GM12878 (cell line): ENCODE results near the gene PHC1. TPM values are rescaled to one million over a fixed set of nuclear protein-coding genes. Genes with fewer than 3 reads are reported as not detected.
A peak's percentile ranks its signal among the peaks of the same experiment; 100 is the strongest.

ENCODE experiments used
- ATAC-seq: fragments of 200-7000 bp; cut with Tn5 transposase; 3 replicates; pipeline ENCODE4 v1.9.1; 2020; ENCODE audit warnings: mild to moderate bottlenecking, moderate library complexity
- BruUV-seq: library from RNA; stranded (reverse); fragments of 400-500 nt; replicated peaks from 2 replicates; lab custom pipeline; 2021; lab: Mats Ljungman, UMichigan
- CTCF ChIA-PET: fragments of 300-600 bp; sonication (Branson Sonifier 250); formaldehyde crosslinking; extraction: SDS; loops from one replicate; lab custom pipeline; 2021; ENCODE audit warnings: inconsistent platforms; lab: Yijun Ruan, JAX
- POLR2A ChIA-PET: fragments of 350-600 bp; formaldehyde crosslinking; extraction: SDS; loops from one replicate; lab custom pipeline; 2021; ENCODE audit warnings: inconsistent platforms; lab: Charles Lee
- RAD21 ChIA-PET: fragments of 300-600 bp; sonication (Branson Sonifier 250); formaldehyde crosslinking; loops from one replicate; lab custom pipeline; 2023; ENCODE audit warnings: antibody characterized with exemption; ENCODE audit not compliant: unreplicated experiment; lab: Charles Lee
- SMC1A ChIA-PET: fragments of 300-600 bp; sonication (Branson Sonifier 250); formaldehyde crosslinking; loops from one replicate; lab custom pipeline; 2023; ENCODE audit not compliant: unreplicated experiment, uncharacterized antibody; lab: Charles Lee
- DNase-seq: peaks from one replicate; pipeline ENCODE4 v3.0.0-alpha.2; 2011; ENCODE audit warnings: low read depth, low spot score
- FAIRE-seq: peaks from 3 replicates; lab custom pipeline; 2011; peaks lifted over from hg19 to GRCh38; lab: Jason Lieb, UNC
- H2AFZ ChIP-seq: 2 replicates; pipeline ENCODE4 v1.6.0; 2011; ENCODE audit warnings: low read depth, low read length, control low read depth; ENCODE audit not compliant: control insufficient read depth
- H3K27ac ChIP-seq: 2 replicates; pipeline ENCODE4 v1.5.1; 2011; ENCODE audit warnings: control low read depth; ENCODE audit not compliant: control insufficient read depth, insufficient read depth
- H3K27me3 ChIP-seq, 2 experiments: replicated peaks in 1 of 2; 2 replicates each; pipeline versions ENCODE4 v1.6.0 to v1.6.1; 2011; ENCODE audit warnings: low read length in 1 of 2; ENCODE audit not compliant: control insufficient read depth in 2 of 2, insufficient read depth in 2 of 2
- H3K36me3 ChIP-seq, 2 experiments: 2 replicates each; pipeline ENCODE4 v1.5.1; 2011; ENCODE audit warnings: low read length in 1 of 2; ENCODE audit not compliant: control insufficient read depth in 2 of 2, insufficient read depth in 2 of 2
- H3K4me1 ChIP-seq: 2 replicates; pipeline ENCODE4 v1.6.1; 2011; ENCODE audit warnings: mild to moderate bottlenecking, low read length, moderate library complexity, mixed read lengths; ENCODE audit not compliant: control insufficient read depth, insufficient read depth
- H3K4me2 ChIP-seq: 2 replicates; pipeline ENCODE4 v1.6.0; 2011; ENCODE audit warnings: control low read depth; ENCODE audit not compliant: control insufficient read depth, insufficient read depth
- H3K4me3 ChIP-seq: fragments of 200-600 bp; sonication (generic); 2 replicates; pipeline ENCODE4 v1.5.1; 2016
- H3K79me2 ChIP-seq: 2 replicates; pipeline ENCODE4 v1.6.0; 2011; ENCODE audit warnings: low read length; ENCODE audit not compliant: control insufficient read depth, insufficient read depth
- H3K9ac ChIP-seq: 2 replicates; pipeline ENCODE4 v1.8.0; 2011; ENCODE audit warnings: low read length, control low read depth, mixed read lengths; ENCODE audit not compliant: control insufficient read depth, insufficient read depth
- H3K9me3 ChIP-seq: replicated peaks from 3 replicates; pipeline ENCODE4 v1.5.1; 2011; ENCODE audit warnings: mild to moderate bottlenecking, low read length; ENCODE audit not compliant: control insufficient read depth, insufficient read depth
- H4K20me1 ChIP-seq: 2 replicates; pipeline ENCODE4 v1.6.0; 2011; ENCODE audit not compliant: control insufficient read depth, insufficient read depth
- BCLAF1 ChIP-seq: fragments of 450-650 bp; IDR thresholded peaks from 2 replicates; pipeline ENCODE4 v1.6.1; 2017; ENCODE audit warnings: antibody characterized with exemption, mild to moderate bottlenecking, moderate library complexity
- CREM ChIP-seq: IDR thresholded peaks from 2 replicates; pipeline ENCODE4 v1.6.1; 2014; ENCODE audit warnings: antibody characterized with exemption, low read depth
- FOS ChIP-seq: IDR thresholded peaks from 3 replicates; pipeline ENCODE4 v1.6.1; 2011; ENCODE audit warnings: borderline replicate concordance; ENCODE audit not compliant: insufficient read length; ENCODE audit errors: extremely low read depth
- HDAC6 ChIP-seq: fragments of 200-600 bp; sonication (generic); IDR thresholded peaks from one replicate; pipeline ENCODE4 v1.8.0; 2017; ENCODE audit warnings: antibody characterized with exemption; ENCODE audit not compliant: unreplicated experiment
- HDGF ChIP-seq: fragments of 450-650 bp; IDR thresholded peaks from 2 replicates; pipeline ENCODE4 v1.6.1; 2016; ENCODE audit warnings: antibody characterized with exemption
- IKZF2 ChIP-seq, 2 experiments: fragments of 450-650 bp; IDR thresholded peaks; 2 replicates each; pipeline ENCODE4 v1.6.1; 2017; ENCODE audit warnings: mild to moderate bottlenecking in 2 of 2, moderate library complexity in 2 of 2
- MLLT1 ChIP-seq: fragments of 450-650 bp; IDR thresholded peaks from 2 replicates; pipeline ENCODE4 v1.6.1; 2016; ENCODE audit warnings: mild to moderate bottlenecking
- TARDBP ChIP-seq: IDR thresholded peaks from 2 replicates; pipeline ENCODE4 v1.6.1; 2016; ENCODE audit warnings: borderline replicate concordance
- USF1 ChIP-seq: IDR thresholded peaks from 2 replicates; pipeline ENCODE4 v1.6.1; 2011; ENCODE audit warnings: borderline replicate concordance, low read depth, mild to moderate bottlenecking, moderate library complexity, mixed read lengths, low read length; ENCODE audit not compliant: insufficient read depth; ENCODE audit errors: extremely low read length
- ZBED1 ChIP-seq: IDR thresholded peaks from 2 replicates; pipeline ENCODE4 v1.6.1; 2016; ENCODE audit warnings: borderline replicate concordance
- ZBTB11 ChIP-seq: fragments of 450-650 bp; formaldehyde crosslinking; IDR thresholded peaks from 2 replicates; pipeline ENCODE4 v1.5.0; 2022; ENCODE audit warnings: mild to moderate bottlenecking, missing genetic modification characterization
- ZBTB33 ChIP-seq: fragments of 450-650 bp; IDR thresholded peaks from 2 replicates; pipeline ENCODE4 v1.6.1; 2017; ENCODE audit warnings: mild to moderate bottlenecking
- WGBS: methylation state at CpG from one replicate; pipeline ENCODE4 v1.1.6; 2016; ENCODE audit warnings: low lambda C conversion rate; ENCODE audit not compliant: insufficient replicate concordance, insufficient coverage; ENCODE audit errors: missing lambda C conversion rate; 5-methylcytosine and 5-hydroxymethylcytosine counted together
- in situ Hi-C: fragments of 300-500 bp; cut with MboI; formaldehyde crosslinking; loops from 9 replicates; pipeline ENCODE4 v1.14.3; 2018; ENCODE audit warnings: mixed read lengths
- intact Hi-C: fragments of 100-400 bp; cut with micrococcal nuclease; formaldehyde crosslinking; loops from one replicate; pipeline ENCODE4 v1.14.2; 2022; ENCODE audit not compliant: unreplicated experiment
- polyA plus RNA-seq, 11 experiments: library from polyadenylated mRNA; depleted of rRNA in 4 of 11; unstranded in 6 of 11; stranded (reverse) in 5 of 11; fragments of >200 nt; fragmentation: Nextera tagmentation in 4 of 11; fragmentation: Illumina TruSeq in 1 of 11; extraction: Ambion mirVana in 4 of 11; extraction: Trizol in 1 of 11; gene quantifications; 1 replicate in 1 of 11; 2 replicates in 10 of 11; pipeline versions ENCODE4 v1.2.1 to v1.2.3, GENCODE V29; 2011 to 2016; ENCODE audit warnings: inconsistent platforms in 2 of 11, missing spikeins in 2 of 11, low read depth in 1 of 11
- total RNA-seq, 4 experiments: library from RNA; depleted of rRNA in 3 of 4; stranded (reverse); fragments of >200 nt in 3 of 4; fragmentation: Illumina TruSeq in 1 of 4; extraction: Trizol in 1 of 4; gene quantifications; 2 replicates each; pipeline versions ENCODE4 v1.2.1 to v1.2.3, GENCODE V29; 2013 to 2021

PHC1 gene
- total and polyA plus RNA-seq, 10 of the 15 experiments (the other 5 are each of a cell fraction or from before 2014, with no cell fraction given): 0.50 to 16.3 (median 2.1) TPM

- SMC1A ChIA-PET: interaction anchor here (0.6 to 3.8 kb wide), 6 partner anchors 36 to 92 kb away, joined by 3 to 36 read pairs (median 3); partner anchors contain the start of gene PHC1
- Histone ChIP-seq H3K27ac (peak overlapping the region; percentile 94), H3K4me2 (peak overlapping the region; percentile 86), H4K20me1 (no peaks in the 10 kb centered on the region), H3K79me2 (peaks cover 38% of the 10 kb centered on the region), H3K27me3 (no peaks in the 10 kb centered on the region), H3K9me3 (no peaks in the 10 kb centered on the region; the same call in 2 of the 3 replicates), H3K4me3 (peak overlapping the region; percentile 86), H3K36me3 (peaks cover 1 to 3% of the 10 kb centered on the region in 2 experiments; a peak in 2 of 4 replicates), H2AFZ (peak overlapping the region; percentile 91), H3K4me1 (peaks cover 10% of the 10 kb centered on the region; the same call in 1 of the 2 replicates), H3K9ac (peak overlapping the region; percentile 74)
- POLR2A ChIA-PET: interaction anchor here (0.8 to 2.4 kb wide), 6 partner anchors 10 to 305 kb away, joined by 3 to 8 read pairs (median 4); no protein-coding TSS in a partner anchor
- CTCF ChIA-PET: interaction anchor here (0.7 to 3.9 kb wide), 13 partner anchors 8 to 293 kb away, joined by 3 to 30 read pairs (median 5); partner anchors contain the start of gene PHC1
- in situ Hi-C loops: loop anchor here (5.0 kb wide), 1 partner anchor 92 kb away; no protein-coding TSS in a partner anchor
- DNase-seq (no peak), ATAC-seq (no peak; the same call in 2 of the 3 replicates), FAIRE-seq (no peak)
- RAD21 ChIA-PET: interaction anchor here (1.0 to 3.3 kb wide), 6 partner anchors 36 to 406 kb away, joined by 3 to 23 read pairs (median 8); partner anchors contain the start of gene PHC1
- TSS peak; percentile 85 for BruUV-seq
- WGBS: under 1% methylated on average over 7 of the region's 7 CpGs
- intact Hi-C loops: loop anchor here (1.0 to 5.0 kb wide), 3 partner anchors 47 to 268 kb away; no protein-coding TSS in a partner anchor
- no peak for TF ChIP-seq IKZF2 (IDR thresholded peaks at IDR 0.05)
- 0 out of 2 replicates have a peak, but pooled peaks have one; percentile 0 for TF ChIP-seq TARDBP
- no peak for TF ChIP-seq FOS
- TF ChIP-seq ZBED1: no peak
- TF ChIP-seq MLLT1: no peak
- no peak for TF ChIP-seq ZBTB33
- no peak for TF ChIP-seq ZBTB11 (CRISPR knock-in tag)
- no peak for TF ChIP-seq HDGF
- no peak for TF ChIP-seq HDAC6
- no peak for TF ChIP-seq BCLAF1
- TF ChIP-seq USF1: no peak
- no peak for TF ChIP-seq CREM
Observed at GRCh38 chr12:8950221-8950527, 35.9 kb downstream of the PHC1 start.
